ENCODE measurements around the gene SIGLEC6.

The SIGLEC6 gene

GRCh38 chr19:51476164-51476563 is 55.3 kb downstream of the SIGLEC6 start:
- no peak for ATAC-seq
- DNase-seq: no peak

GRCh38 chr19:51473009-51473707 is 58.3 kb downstream of the SIGLEC6 start:
- peak; percentile 96 for DNase-seq
- ATAC-seq: peak; percentile 74

GRCh38 chr19:51472607-51473006 is 58.9 kb downstream of the SIGLEC6 start:
- ATAC-seq: no peak
- no peak for DNase-seq

GRCh38 chr19:51471527-51471926 is 59.9 kb downstream of the SIGLEC6 start:
- DNase-seq (no peak), ATAC-seq (no peak)

GRCh38 chr19:51470966-51471365 is 60.5 kb downstream of the SIGLEC6 start:
- DNase-seq (no peak), ATAC-seq (no peak)

GRCh38 chr19:51469629-51470028 is 61.8 kb downstream of the SIGLEC6 start:
- no peak for ATAC-seq
- DNase-seq: no peak

- DNase-seq (peak; percentile 1), ATAC-seq (no peak)
Measured at GRCh38 chr19:51469162-51469561, 62.3 kb downstream of the SIGLEC6 start.

- DNase-seq (peak; percentile 1), ATAC-seq (no peak)
Measured at GRCh38 chr19:51468545-51468920, 62.9 kb downstream of the SIGLEC6 start.

GRCh38 chr19:51467864-51468544 is 63.5 kb downstream of the SIGLEC6 start:
- DNase-seq: no peak
- no peak for ATAC-seq
